ENCODE results near the gene CDH3.

DNA sequence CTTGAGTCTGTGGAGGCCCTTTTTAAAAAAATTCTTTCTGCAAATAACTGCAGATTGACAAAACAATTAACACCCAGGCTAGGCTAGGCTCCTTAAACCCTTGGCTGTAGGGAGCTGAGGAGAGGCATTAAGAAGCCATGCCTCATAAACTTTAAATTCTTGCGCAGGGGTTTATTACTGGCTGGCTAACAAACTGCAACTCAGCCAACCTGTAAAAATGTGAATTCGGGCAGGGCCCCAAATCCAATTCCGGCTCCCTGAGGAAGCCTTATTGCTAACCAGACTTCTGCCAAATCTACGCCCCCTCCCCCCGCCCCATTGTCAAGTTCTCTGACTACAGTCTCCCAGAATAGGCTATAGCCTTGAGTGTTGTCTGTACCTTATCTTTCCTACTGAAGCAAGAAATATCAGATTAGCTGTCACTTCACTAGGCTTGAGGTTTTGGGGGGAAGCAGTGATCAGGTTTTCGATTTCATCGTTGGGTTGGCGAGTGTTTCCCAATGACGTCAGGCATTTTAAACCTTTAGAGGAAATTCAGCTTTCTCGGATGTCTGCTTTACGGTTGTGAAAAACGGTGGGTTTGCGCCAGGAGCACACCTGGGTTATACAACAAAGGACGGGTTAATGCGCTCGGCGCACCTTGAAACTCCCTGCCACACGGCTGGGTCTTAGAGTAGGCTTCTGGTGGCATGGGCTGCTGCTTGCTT lies 2.0 kb downstream of the CDH3 start:
- TF ChIP-seq, protein P1, sequence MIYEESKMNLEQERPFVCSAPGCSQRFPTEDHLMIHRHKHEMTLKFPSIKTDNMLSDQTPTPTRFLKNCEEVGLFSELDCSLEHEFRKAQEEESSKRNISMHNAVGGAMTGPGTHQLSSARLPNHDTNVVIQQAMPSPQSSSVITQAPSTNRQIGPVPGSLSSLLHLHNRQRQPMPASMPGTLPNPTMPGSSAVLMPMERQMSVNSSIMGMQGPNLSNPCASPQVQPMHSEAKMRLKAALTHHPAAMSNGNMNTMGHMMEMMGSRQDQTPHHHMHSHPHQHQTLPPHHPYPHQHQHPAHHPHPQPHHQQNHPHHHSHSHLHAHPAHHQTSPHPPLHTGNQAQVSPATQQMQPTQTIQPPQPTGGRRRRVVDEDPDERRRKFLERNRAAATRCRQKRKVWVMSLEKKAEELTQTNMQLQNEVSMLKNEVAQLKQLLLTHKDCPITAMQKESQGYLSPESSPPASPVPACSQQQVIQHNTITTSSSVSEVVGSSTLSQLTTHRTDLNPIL (CRISPR knock-in tag; IDR thresholded peaks at IDR 0.05; ENCODE audit: low read depth): no peak
- TF ChIP-seq, protein P2, sequence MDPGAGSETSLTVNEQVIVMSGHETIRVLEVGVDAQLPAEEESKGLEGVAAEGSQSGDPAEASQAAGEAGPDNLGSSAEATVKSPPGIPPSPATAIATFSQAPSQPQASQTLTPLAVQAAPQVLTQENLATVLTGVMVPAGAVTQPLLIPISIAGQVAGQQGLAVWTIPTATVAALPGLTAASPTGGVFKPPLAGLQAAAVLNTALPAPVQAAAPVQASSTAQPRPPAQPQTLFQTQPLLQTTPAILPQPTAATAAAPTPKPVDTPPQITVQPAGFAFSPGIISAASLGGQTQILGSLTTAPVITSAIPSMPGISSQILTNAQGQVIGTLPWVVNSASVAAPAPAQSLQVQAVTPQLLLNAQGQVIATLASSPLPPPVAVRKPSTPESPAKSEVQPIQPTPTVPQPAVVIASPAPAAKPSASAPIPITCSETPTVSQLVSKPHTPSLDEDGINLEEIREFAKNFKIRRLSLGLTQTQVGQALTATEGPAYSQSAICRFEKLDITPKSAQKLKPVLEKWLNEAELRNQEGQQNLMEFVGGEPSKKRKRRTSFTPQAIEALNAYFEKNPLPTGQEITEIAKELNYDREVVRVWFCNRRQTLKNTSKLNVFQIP (CRISPR knock-in tag; IDR thresholded peaks at IDR 0.05; ENCODE audit: borderline replicate concordance, low read depth): no peak
- TF ChIP-seq, protein P3, sequence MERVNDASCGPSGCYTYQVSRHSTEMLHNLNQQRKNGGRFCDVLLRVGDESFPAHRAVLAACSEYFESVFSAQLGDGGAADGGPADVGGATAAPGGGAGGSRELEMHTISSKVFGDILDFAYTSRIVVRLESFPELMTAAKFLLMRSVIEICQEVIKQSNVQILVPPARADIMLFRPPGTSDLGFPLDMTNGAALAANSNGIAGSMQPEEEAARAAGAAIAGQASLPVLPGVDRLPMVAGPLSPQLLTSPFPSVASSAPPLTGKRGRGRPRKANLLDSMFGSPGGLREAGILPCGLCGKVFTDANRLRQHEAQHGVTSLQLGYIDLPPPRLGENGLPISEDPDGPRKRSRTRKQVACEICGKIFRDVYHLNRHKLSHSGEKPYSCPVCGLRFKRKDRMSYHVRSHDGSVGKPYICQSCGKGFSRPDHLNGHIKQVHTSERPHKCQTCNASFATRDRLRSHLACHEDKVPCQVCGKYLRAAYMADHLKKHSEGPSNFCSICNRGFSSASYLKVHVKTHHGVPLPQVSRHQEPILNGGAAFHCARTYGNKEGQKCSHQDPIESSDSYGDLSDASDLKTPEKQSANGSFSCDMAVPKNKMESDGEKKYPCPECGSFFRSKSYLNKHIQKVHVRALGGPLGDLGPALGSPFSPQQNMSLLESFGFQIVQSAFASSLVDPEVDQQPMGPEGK (CRISPR knock-in tag; IDR thresholded peaks at IDR 0.05; ENCODE audit: borderline replicate concordance): no peak
- TF ChIP-seq, protein P4, sequence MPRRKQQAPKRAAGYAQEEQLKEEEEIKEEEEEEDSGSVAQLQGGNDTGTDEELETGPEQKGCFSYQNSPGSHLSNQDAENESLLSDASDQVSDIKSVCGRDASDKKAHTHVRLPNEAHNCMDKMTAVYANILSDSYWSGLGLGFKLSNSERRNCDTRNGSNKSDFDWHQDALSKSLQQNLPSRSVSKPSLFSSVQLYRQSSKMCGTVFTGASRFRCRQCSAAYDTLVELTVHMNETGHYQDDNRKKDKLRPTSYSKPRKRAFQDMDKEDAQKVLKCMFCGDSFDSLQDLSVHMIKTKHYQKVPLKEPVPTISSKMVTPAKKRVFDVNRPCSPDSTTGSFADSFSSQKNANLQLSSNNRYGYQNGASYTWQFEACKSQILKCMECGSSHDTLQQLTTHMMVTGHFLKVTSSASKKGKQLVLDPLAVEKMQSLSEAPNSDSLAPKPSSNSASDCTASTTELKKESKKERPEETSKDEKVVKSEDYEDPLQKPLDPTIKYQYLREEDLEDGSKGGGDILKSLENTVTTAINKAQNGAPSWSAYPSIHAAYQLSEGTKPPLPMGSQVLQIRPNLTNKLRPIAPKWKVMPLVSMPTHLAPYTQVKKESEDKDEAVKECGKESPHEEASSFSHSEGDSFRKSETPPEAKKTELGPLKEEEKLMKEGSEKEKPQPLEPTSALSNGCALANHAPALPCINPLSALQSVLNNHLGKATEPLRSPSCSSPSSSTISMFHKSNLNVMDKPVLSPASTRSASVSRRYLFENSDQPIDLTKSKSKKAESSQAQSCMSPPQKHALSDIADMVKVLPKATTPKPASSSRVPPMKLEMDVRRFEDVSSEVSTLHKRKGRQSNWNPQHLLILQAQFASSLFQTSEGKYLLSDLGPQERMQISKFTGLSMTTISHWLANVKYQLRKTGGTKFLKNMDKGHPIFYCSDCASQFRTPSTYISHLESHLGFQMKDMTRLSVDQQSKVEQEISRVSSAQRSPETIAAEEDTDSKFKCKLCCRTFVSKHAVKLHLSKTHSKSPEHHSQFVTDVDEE (CRISPR knock-in tag; IDR thresholded peaks at IDR 0.05): no peak

Data from SK-N-SH treated with all-trans-retinoic acid at 6 μM for 48 hours (cell line).